ENCODE results near the gene ARHGAP6.

- TF ChIP-seq CTCF (IDR thresholded peaks at IDR 0.05) (no peak), POLR2A (IDR thresholded peaks at IDR 0.05) (no peak)
These were observed 204.3 kb downstream of the ARHGAP6 start for GRCh38 chrX:11461201-11462001.

Data from uterus (tissue), 2 donors.